Stimulated activated naive CD8-positive, alpha-beta T cell treated with anti-CD3 and anti-CD28 coated beads, Interleukin-15, amount 100 ng/mL, for 72 hours (primary cell): ENCODE results near the gene FBXO31.
"Not testable (repeated sequence)": the region's sequence is repeated elsewhere in the genome, so short reads cannot be mapped to it uniquely, and the experiment has no call there.

ENCODE experiments used
- ATAC-seq: fragments of 150-1000 bp; cut with Tn5 transposase; 2 replicates; pipeline ENCODE4 v1.10.0; 2021; ENCODE audit warnings: mild to moderate bottlenecking, moderate library complexity
- DNase-seq, 2 donors: peaks; one replicate each; pipeline ENCODE4 v3.0.0; 2021 to 2022
- H3K27ac Mint-ChIP-seq, 2 donors: one replicate each; pipeline ENCODE4 v1.8.0; 2022; ENCODE audit warnings: mild to moderate bottlenecking in 2 of 2, mixed read lengths in 2 of 2, moderate library complexity in 2 of 2
- H3K27me3 Mint-ChIP-seq: one replicate; pipeline ENCODE4 v1.8.0; 2022; ENCODE audit warnings: mixed read lengths
- H3K4me1 Mint-ChIP-seq: one replicate; pipeline ENCODE4 v1.8.0; 2022; ENCODE audit warnings: mild to moderate bottlenecking, mixed read lengths
- H3K4me3 Mint-ChIP-seq, 2 donors: one replicate each; pipeline ENCODE4 v1.8.0; 2022; ENCODE audit warnings: mild to moderate bottlenecking in 2 of 2, mixed read lengths in 2 of 2, moderate library complexity in 1 of 2
- H3K9me3 Mint-ChIP-seq, 2 donors: one replicate each; pipeline ENCODE4 v1.8.0; 2022; ENCODE audit warnings: mixed read lengths in 2 of 2

Gene FBXO31

DNA sequence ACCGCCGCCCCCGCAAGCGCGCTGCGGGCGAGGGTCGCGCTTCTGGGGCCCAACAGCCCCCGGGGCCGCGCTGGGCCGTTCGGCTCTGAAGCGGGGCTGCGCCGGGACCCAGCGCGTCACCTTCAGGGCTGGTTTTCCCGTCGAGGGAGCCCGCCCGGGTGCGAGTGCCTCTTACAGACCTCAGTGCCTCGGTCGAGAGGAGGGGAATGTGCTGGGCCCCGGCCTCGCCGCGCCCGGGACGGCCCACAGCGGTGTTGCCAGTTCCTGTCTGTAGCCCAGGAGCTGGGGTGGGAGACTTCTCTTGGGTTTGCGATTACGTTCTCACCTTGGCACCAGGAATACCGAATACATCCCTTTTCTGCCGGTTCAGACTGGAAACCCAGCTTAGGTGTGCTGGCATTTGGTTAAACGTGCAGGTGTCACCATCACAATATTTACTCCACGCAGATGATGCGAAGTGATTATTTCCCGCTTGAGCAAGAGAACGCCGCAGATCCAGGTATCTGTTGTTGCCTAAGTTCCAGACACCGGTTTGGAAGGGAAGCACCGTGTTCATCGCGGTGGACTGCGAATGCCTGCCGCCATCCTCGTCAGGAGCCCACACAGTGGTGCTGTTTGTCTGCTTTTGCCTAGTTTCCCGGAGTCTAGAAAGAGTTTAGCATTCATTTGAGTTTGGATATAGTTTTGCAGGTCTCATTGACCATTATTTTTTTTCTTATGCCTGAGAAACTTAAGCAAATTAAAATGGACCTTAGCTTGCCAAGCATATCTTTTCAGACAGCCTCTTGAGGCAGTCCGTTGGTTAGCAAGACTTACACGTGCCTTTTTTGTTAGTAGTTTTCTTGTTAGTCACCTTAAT lies 9.5 kb upstream of the FBXO31 start:
- Mint-ChIP-seq H3K4me3 (peak overlapping the region; percentile 91), H3K4me1 (peaks cover 48% of the 10 kb centered on the region), H3K27ac (peak overlapping the region; percentile 74 to 98), H3K27me3 (no peaks in the 10 kb centered on the region), H3K9me3 (no peaks in the 10 kb centered on the region)
- peak; percentile 64 for DNase-seq
- ATAC-seq = peak; percentile 8

DNA sequence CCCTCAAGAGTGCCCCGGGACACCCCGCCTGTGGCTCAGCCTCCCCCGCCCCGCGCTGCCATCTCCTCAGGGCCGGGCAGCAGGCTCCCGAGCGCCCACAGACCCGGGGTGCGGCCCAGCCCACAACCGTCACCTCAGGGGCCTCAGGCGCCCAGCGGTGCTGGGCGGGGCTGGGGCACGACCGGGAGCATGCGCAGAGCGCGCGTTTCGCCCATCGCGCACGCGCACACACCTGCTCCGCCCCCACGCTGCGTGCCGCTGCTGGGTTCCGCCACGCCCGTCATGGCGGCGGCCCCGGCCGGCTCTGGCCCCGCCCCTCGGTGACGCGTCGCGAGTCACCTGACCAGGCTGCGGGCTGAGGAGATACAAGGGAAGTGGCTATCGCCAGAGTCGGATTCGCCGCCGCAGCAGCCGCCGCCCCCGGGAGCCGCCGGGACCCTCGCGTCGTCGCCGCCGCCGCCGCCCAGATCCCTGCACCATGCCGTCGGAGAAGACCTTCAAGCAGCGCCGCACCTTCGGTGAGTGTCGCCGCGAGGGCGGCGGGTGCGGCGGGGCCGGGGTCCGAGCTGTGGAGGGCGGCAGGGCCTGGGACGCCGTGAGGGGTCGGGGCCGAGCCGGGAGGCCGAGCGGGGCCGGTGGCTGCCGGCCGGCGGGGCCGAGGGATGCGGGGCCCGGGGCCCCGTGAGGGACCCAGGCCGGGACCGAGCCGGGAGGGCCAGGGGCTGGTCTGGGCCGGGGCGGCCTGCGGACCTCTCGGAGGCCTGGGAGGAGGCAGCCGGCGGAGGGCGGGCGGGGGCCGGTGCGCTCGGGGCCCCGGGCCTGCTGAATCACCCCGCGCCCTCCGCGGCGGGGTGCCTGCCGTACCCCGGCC lies 8.6 kb upstream of the FBXO31 start, which contains the start of gene MAP1LC3B:
MAP1LC3B (plus strand) TSS at position 387 of the 871 bp plus-strand sequence; CDS start at position 479, 92 bp downstream.
- Mint-ChIP-seq H3K27me3 (no peaks in the 10 kb centered on the region), H3K4me3 (peak within 1 kb of the TSS; percentile 94 to 97), H3K4me1 (peaks cover 55% of the 10 kb centered on the region), H3K27ac (peak within 1 kb of the TSS; percentile 100), H3K9me3 (no peaks in the 10 kb centered on the region)
- DNase-seq (peak; percentile 98 to 100), ATAC-seq (peak; percentile 74)

DNA sequence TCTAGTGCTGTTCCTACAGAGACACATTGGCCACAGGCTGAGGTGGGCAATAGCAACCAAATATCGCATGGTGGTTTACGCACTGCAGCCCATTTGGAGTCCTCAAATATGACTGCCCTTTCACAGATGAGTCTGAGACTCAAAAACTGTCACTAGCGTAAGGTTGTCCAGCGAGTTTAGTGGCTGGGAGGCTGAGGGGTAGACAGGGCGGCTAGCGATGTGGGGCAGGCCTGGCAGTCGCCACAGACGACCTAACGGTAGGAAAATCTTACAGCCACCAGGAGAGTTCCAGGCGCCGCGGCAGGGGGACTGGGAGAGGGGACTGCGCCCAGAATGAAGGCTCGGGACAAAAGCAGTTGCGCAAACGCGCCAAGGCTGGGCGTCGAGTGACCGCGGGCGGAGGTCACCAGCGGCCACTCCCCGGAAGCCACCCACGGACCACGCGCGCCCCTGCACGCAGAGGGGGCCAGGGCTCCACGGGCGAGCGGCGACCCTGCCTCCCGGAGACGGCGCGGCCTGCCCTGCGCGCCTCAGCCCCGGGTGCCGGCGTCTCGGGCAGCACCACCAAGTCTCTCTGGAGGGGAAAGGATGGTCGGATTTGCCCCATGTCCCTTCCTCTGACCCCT lies 7.9 kb upstream of the FBXO31 start:
- no peaks in the 10 kb centered on the region for H3K27me3 Mint-ChIP-seq
- ATAC-seq = no peak
- H3K9me3 Mint-ChIP-seq = no peaks in the 10 kb centered on the region
- H3K4me3 Mint-ChIP-seq = peak overlapping the region; percentile 94 to 97
- DNase-seq = no peak
- peaks cover 59% of the 10 kb centered on the region for H3K4me1 Mint-ChIP-seq
- peak overlapping the region; percentile 100 for H3K27ac Mint-ChIP-seq

DNA sequence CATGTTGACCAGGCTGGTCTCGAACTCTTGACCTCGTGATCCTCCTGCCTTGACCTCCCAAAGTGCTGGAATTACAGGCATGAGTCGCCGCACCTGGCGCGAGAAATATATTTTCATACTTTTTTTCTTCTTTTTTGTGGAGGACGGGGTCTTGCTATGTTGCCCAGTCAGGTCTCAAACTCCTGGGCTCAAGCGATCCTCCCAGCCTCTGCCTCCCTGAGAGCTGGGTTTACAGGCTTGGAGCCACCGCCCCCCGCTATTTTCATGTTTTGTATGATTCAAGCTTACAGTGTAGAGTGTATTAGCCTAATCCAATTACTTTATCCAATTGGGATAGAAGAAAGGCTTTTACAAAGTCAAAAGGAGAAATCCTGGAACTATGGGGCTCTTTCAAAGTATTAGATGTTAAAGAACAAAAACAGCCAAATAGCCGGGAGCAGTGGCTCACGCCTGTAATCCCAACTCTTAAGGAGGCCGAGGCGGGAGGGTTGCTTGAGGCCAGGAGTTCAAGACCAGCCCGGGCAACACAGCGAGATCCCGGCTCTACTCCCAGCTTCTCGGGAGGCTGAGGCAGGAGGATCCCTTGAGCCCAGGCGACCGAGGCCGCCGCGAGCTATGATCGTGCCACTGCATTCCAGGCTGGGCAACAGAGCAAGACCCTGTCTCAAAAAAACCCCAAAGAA lies 7.2 kb upstream of the FBXO31 start:
- H3K4me3 Mint-ChIP-seq = peak overlapping the region; percentile 94 to 97
- H3K27ac Mint-ChIP-seq = peak overlapping the region; percentile 100
- H3K9me3 Mint-ChIP-seq = no peaks in the 10 kb centered on the region
- peaks cover 59% of the 10 kb centered on the region for H3K4me1 Mint-ChIP-seq
- DNase-seq (no peak), ATAC-seq (no peak)
- no peaks in the 10 kb centered on the region for H3K27me3 Mint-ChIP-seq

DNA sequence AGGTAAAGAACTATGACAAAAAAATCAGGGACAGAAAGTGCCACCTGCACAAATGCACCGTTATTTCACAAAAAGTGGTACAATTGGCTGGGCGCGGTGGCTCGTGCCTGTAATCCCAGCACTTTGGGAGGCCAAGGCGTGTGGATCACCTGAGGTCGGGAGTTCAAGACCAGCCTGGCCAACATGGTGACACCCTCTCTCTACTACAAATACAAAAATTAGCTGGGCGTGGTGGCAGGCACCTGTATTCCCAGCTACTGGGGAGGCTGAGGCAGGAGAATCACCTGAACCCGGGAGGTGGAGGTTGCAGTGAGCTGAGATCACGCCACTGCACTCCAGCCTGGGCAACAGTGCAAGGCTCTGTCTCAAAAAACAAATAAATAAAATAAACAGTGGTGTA lies 6.3 kb upstream of the FBXO31 start:
- not testable (repeated sequence) for H3K9me3 Mint-ChIP-seq, H3K27me3 Mint-ChIP-seq, DNase-seq, ATAC-seq
- Mint-ChIP-seq H3K27ac (peak overlapping the region; percentile 99 to 100), H3K4me1 (peaks cover 55% of the 10 kb centered on the region), H3K4me3 (peak overlapping the region in 1 of 2 donors; percentile 6)

DNA sequence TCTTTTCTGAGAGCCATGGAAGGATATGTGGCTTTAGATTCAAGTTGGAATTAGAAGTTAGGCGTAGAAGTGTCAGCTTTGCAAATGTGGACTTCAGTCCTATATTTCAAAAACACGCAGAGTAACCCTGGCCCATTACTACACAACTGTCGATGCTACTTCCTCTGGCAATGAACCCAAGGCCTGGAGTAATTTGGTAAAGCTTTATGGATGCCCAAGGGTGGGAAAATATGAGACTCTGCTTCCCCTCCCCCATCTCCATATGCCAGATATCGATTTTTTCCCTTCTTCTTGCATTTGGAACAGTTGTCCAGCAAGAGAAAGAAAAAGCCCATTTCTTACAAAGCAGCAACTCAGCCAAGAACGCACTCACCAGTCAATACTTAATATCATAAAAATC lies 5.7 kb upstream of the FBXO31 start:
- Mint-ChIP-seq H3K27ac (peak overlapping the region; percentile 99 to 100), H3K4me1 (peaks cover 55% of the 10 kb centered on the region), H3K27me3 (no peaks in the 10 kb centered on the region), H3K9me3 (no peaks in the 10 kb centered on the region), H3K4me3 (peak overlapping the region; percentile 45 to 64)
- DNase-seq (no peak), ATAC-seq (no peak)

DNA sequence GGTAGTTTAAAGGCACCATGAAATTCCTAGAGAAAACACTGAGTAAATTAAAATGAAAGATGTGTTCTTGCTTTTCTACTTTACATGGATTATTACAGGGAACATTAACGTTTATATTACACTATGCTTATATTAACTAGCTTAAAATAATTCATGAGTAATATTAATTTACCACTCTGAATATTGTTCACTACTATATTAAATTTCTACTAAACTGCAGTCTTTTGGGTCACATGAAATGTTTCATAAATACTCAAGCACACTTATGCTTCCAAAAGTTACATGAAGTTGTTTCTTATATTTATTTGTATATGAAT lies 5.2 kb upstream of the FBXO31 start:
- Mint-ChIP-seq H3K4me3 (peak overlapping the region; percentile 59 to 75), H3K27ac (peak overlapping the region; percentile 98 to 99), H3K9me3 (peaks cover 0 to 5% of the 10 kb centered on the region in 2 donors), H3K4me1 (peaks cover 55% of the 10 kb centered on the region), H3K27me3 (no peaks in the 10 kb centered on the region)
- no peak for DNase-seq
- no peak for ATAC-seq

DNA sequence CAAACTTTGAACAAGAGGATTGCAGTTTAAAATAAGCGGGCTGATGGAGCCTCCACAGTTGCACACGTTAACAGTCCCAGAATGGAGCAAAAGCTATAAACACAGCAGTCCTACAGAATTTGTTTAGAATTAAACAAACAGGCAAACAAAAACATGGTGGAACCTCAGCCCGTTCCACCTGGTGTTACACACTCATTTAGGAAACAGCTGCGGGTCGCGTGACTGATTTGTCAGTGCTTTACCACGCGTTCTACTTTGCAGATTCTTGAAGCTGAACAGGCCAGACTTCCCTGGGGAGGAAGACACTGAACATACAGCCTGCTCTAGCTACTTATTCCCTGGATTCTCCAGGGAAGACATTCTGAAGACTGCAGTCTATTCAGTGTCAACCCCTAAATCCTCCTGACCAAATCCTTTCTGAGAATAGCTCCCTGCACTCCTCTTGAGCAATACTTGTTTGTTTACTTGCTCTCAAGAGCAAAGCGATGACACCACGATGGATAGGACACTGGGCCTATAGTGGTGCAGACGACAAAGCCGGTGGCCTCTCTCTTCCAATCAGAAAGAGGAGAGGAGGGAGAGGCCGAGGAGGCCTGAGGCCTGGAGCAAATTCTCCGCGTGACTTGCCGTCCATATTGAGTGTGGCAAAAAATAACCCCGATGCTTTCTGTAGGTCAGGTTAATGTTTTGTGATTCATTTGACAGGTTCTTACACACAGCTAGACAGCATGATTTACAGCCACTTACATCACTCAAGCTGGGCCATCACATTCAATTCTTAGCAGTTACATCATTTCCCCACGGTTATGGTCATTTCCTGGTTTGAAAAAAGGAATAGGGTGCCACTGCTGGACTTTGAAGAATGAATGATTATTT lies 4.6 kb upstream of the FBXO31 start:
- peak overlapping the region; percentile 59 to 75 for H3K4me3 Mint-ChIP-seq
- peaks cover 0 to 6% of the 10 kb centered on the region in 2 donors for H3K9me3 Mint-ChIP-seq
- peaks cover 51% of the 10 kb centered on the region for H3K4me1 Mint-ChIP-seq
- peak; percentile 91 to 96 for DNase-seq
- H3K27ac Mint-ChIP-seq = peak overlapping the region; percentile 98 to 99
- ATAC-seq = peak; percentile 79
- H3K27me3 Mint-ChIP-seq = no peaks in the 10 kb centered on the region

DNA sequence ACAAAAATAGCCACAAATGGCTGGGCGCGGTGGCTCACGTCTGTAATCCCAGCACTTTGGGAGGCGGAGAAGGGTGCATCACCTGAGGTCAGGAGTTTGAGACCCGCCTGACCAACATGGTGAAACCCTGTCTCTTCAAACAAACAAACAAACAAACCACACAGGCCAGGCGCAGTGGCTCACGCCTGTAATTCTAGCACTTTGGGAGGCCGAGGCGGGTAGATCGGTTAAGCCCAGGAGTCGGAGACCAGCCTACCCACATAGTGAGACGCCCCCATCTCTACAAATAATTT lies 1.2 kb upstream of the FBXO31 start:
- not testable (repeated sequence) for ATAC-seq, DNase-seq, H3K9me3 Mint-ChIP-seq, H3K27me3 Mint-ChIP-seq
- peaks cover 75% of the 10 kb centered on the region for H3K4me1 Mint-ChIP-seq
- H3K27ac Mint-ChIP-seq = peak overlapping the region; percentile 25 to 100
- peak overlapping the region; percentile 81 to 95 for H3K4me3 Mint-ChIP-seq

DNA sequence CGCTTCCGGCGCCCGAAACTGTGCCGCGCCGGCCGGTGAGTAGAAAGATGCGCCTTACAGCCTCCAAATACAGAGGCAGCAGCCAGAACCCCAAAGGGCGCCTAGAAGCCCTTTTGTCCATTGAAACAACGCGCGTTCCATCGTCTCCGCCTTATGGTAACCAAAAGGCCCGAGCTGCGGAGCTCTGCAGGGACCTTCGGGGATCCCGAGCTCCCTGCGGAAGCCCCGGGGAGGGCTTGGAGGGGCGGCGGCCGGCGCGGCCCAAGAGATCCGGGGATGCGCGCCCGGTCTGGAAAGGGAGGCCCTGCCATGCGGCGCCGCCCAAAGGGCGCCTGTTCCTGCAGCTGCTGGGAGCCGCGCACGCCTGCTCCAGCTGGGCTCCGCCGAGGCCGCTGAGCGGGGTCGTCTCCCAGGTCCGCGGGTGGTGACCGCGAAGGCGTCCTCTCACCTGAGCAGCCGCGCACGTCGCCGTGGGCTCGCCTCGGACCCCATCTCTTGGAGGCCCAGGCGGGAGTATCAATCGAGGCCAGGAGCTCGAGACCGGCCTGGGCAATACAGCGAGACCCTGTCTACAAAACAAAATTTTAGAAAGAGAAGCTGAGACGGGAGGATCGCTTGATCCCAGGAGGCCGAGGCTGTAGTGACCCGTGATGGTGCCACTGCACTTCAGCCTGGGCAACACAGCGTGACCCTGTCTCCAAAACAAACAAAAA lies 742 bp upstream of the FBXO31 start:
- peak overlapping the region; percentile 81 to 95 for H3K4me3 Mint-ChIP-seq
- H3K4me1 Mint-ChIP-seq = peaks cover 75% of the 10 kb centered on the region
- no peak for DNase-seq
- H3K9me3 Mint-ChIP-seq = peaks cover 0 to 6% of the 10 kb centered on the region in 2 donors
- H3K27ac Mint-ChIP-seq = peak overlapping the region; percentile 94 to 100
- peak; percentile 1 for ATAC-seq
- no peaks in the 10 kb centered on the region for H3K27me3 Mint-ChIP-seq

DNA sequence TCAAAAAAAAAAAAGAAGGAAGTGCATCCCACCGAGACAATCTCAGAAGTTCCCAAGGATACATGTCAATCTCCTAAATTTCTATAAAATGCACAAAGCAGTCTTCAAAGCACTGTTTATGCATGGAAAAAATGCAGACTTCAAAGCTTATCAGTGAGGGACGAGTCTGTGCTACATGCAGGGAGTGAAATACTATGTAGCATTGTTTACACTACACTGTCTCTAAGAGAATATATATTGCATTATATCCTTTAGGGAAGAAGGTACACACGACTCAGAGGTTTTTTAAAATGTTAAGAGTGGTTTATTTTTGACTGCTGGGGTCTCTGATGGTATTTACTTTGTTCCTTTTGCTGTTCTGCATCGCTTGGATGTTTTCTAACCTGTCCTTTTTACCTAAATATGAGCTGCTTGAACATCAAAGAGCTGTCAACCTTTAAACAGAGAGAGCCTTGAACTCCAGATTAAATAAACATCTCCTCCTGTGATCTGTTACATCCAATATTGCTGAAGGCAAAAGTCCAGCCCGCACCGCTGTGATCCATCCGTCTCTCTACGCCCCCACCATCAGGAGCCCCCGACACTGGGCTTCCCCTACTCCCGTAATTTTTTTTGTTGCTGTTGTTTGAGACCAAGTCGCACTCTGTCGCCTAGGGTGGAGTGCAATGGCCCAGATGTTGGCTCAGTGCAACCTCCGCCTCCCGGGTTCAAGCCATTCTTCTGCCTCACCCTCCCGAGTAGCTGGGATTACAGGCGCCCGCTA lies 1.4 kb downstream of the FBXO31 start:
- Mint-ChIP-seq H3K27ac (peak overlapping the region; percentile 69 to 96), H3K4me3 (peak overlapping the region; percentile 95 to 97), H3K27me3 (no peaks in the 10 kb centered on the region), H3K9me3 (peaks cover 0 to 6% of the 10 kb centered on the region in 2 donors), H3K4me1 (peaks cover 66% of the 10 kb centered on the region)
- ATAC-seq (no peak), DNase-seq (no peak)

DNA sequence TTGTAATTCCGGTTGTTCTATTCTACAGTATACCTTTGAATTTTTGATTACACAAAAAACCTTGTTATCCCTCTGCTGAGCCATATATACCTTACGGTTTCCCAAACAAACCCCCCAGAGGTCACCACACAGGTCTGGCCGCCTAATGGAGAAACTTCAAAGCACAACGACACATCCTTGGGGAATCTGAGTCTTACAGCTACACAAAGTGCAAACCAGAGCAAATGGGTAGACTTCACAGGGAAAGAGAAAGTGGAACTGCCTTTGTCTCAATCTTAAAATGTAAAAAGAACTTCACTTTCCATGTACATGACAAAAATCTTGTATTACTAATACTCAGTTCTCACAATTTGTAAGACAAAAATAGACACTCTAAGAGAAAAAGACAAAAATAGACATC lies 2.7 kb downstream of the FBXO31 start:
- Mint-ChIP-seq H3K27ac (peak overlapping the region in 1 of 2 donors; percentile 42), H3K9me3 (peaks cover 0 to 6% of the 10 kb centered on the region in 2 donors), H3K4me1 (peaks cover 73% of the 10 kb centered on the region), H3K4me3 (peak overlapping the region; percentile 95 to 97), H3K27me3 (no peaks in the 10 kb centered on the region)
- no peak for DNase-seq
- no peak for ATAC-seq

DNA sequence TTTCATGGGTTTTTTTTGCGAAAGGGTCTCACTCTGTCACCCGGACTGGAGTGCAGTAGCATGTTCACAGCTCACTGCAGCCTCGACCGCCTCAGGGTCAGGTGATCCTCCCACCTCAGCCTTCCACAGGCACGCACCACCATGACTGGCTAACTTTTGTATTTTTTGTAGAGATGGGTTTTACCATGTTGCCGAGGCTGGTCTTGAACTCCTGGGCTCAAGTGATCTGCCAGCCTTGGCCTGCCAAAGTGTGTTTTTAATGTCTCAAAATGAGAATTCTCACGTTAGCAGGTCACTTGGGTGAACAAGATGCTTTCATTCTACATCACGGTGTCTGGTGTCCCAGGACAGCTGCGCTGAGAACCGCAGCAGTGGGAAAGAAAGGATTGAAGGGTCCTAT lies 3.2 kb downstream of the FBXO31 start:
- DNase-seq (no peak), ATAC-seq (no peak)
- Mint-ChIP-seq H3K27ac (no peak overlapping the region), H3K27me3 (no peaks in the 10 kb centered on the region), H3K4me1 (peaks cover 78% of the 10 kb centered on the region), H3K4me3 (peak overlapping the region; percentile 95 to 97), H3K9me3 (peaks cover 0 to 6% of the 10 kb centered on the region in 2 donors)
